Activated CD4-positive, CD25-positive, alpha-beta regulatory T cell treated with anti-CD3 and anti-CD28 coated beads, Interleukin-2, amount 50 U/mL, for 16 hours (primary cell): ENCODE measurements around the gene ADAP1.
A peak's percentile ranks its signal among the peaks of the same experiment; 100 is the strongest.
"Not testable (repeated sequence)": the region's sequence is repeated elsewhere in the genome, so short reads cannot be mapped to it uniquely, and the experiment has no call there.

Experiments
- DNase-seq: peaks from one replicate; pipeline ENCODE4 v3.0.0-alpha.2; 2020; ENCODE audit warnings: low read depth, low spot score

Gene ADAP1

GRCh38 chr7:954330-955238, at the start of gene ADAP1:
ADAP1 (minus strand) TSS chr7:954680; CDS start chr7:954477, 203 bp downstream.
- DNase-seq = no peak

DNA sequence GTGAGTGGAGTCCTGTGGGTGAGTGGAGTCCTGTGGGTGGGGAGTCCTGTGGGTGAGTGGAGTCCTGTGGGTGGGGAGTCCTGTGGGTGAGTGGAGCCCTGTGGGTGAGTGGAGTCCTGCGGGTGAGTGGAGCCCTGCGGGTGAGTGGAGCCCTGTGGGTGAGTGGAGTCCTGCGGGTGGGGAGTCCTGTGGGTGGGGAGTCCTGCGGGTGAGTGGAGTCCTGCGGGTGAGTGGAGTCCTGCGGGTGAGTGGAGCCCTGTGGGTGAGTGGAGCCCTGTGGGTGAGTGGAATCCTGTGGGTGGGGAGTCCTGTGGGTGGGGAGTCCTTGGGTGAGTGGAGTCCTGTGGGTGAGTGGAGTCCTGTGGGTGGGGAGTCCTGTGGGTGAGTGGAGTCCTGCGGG, 48.0 kb upstream of the ADAP1 start:
- DNase-seq = not testable (repeated sequence)

GRCh38 chr7:1002026-1002425, 47.5 kb upstream of the ADAP1 start:
- not testable (repeated sequence) for DNase-seq

DNA sequence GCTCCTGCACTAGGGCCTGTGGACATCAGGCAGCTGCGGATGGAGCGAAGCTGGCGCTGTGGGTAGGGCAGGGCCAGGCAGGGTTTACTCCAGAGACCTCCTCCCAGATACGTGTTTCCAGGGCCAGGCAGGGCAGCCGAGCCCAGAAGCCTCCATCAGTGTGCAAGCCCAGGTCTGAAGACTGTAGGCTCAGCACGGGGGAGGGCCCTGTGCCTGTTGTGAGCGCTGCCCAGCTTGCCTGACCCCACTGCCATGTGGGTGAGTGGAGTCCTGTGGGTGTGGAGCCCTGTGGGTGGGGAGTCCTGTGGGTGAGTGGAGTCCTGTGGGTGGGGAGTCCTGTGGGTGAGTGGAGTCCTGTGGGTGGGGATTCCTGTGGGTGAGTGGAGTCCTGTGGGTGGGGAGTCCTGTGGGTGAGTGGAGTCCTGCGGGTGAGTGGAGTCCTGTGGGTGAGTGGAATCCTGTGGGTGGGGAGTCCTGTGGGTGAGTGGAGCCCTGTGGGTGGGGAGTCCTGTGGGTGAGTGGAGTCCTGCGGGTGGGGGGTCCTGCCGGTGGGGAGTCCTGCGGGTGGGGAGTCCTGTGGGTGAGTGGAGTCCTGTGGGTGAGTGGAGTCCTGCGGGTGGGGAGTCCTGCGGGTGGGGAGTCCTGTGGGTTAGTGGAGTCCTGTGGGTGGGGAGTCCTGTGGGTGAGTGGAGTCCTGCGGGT, 46.7 kb upstream of the ADAP1 start:
- not testable (repeated sequence) for DNase-seq

GRCh38 chr7:999941-1000935, 45.8 kb upstream of the ADAP1 start:
- no peak for DNase-seq

DNA sequence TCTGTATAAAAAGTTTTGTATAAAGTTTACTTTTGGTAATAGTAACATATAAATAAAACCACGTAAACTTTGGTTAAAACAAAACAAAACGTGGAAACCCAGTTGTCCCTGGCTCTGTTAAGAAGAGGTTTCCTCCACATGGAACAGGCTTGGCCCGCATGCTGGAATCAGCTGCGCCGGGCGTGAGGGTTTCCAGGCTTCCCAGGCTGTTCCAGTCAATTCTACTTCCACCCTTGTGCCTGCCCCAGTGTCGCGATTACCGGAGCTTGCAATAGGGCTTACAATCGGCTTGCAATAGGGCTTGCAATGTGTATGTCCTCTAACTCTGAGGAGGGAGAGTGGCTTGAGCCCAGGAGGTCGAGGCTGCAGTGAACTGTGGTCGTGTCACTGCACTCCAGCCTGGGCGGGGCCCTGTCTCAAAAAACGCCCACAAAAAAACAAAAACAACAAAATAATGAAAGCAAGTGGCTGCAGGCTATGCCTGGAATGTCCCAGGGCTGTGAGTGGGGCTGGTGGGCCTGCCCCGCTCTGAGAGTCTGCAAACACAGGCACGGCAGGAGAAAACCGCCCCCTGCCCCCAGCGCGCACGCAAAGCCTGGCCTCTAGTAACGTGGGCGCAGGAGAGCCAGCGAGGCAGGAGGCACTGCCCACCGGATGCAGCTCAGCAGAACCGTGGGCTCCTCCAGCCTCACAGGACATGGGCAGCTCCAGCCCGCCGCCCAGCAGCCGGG, 44.8 kb upstream of the ADAP1 start:
- DNase-seq = no peak

DNA sequence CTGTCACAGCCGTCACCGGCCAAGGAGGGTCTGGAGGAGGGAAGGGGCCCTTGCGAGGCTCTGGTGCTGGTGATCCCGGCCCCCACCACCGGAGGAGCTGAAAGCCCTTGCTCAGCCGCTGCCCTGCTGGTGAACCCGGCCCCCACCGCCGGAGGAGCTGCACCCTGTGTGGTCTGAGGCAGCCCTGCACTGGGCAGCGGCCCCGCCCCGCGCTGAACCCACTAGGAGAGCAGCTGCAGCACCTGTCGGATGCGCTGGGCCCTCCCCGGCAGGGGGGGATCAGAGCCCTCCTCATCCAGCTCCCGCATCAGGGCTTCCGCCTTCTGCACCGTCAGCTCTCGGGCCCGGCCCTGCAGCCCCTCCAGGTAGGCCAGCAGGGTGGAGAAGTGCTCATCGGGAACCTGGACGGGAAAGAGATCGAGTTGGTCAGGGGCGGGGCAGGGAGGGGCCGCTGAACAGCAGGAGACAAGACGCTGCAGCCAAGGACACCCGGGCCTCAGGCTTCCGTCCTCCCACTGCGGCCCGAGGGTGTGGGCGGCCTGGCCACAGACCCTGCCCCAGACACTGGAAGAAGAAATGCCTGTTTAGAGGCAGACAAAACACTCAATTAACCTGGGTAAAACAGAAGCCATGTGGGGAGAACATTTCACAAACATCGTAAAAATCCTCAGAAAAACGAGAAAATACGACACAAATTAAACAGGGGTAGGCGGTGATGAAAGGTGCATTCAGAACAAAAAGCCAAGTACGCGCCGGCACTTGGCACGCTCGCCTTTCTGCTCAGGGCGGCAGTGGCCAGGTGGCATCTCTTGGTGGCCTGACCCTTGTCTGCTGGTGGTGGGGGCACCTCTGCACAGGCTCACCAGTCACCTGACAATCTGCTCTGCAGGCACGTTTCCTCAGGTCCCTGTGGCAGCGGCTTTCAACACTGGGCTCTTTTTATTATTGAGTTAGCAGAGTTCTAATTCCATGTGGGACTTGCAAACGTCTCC, 43.2 kb upstream of the ADAP1 start:
- DNase-seq = no peak

- no peak for DNase-seq
Measured at GRCh38 chr7:996079-996872, 41.8 kb upstream of the ADAP1 start.

DNA sequence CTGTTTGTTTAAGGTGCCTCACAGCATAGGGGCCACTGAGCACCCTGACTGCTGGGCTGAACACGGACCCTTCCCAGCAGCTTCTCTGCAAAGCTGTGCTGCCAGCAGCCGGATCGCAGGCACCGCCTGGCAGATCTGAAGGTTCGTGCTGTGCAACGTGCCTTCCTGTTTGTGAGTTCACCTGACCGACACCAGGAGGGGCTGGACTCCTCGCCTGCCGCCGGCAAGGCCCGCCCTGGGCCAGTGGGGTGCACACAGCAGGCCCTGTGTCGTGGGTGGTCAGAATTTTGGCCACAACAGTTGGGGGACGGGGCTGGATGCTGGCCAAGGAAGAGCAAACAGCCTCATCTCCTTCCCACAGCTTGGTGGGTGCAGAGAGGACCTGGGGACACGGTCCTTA, 41.1 kb upstream of the ADAP1 start:
- no peak for DNase-seq

GRCh38 chr7:994592-995308, 40.3 kb upstream of the ADAP1 start:
- no peak for DNase-seq

DNA sequence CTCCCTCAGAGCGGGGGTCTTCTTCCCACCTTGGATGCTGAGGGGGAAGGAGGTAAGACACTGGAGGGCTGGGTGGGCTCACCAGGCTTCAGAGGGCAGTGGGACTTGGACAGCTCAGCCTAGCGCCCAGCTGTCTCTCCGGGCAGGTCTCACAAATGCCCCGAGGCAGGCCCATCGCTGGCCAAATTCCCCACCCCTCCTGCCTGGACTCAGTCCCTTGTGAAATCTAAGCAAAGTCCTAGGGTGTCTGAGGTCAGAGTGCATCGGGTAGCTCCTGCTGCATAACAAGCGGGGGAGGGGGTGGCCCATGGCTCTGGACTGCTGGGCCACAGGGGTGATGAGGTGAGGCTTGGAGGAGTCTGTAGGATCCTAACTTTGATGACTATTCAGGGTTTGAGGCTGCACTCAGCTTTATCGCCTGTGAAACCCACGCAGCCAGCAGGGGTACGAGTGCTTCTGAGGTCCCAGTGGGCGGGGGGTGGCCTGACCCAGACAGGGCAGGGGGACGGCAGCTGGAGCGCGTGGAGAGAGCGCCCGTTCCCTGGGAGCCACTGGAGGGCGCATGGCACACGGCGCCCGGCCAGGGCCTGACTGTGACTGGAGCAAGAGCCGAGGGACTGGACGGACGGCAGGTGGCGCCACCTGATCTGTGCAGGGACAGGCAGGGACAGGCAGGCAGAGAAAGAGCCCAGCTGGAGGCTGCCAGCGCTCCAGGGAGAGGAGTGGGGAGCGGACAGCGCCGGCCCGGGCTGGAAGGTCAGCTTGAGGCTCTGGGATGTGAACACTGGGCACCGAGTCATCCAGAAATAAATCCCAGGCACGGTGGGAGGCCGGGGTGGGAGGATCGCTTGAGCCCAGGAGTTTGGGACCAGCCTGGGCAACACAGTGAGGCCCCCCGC, 38.5 kb upstream of the ADAP1 start:
- DNase-seq = peak; percentile 85

GRCh38 chr7:991729-992656, 37.5 kb upstream of the ADAP1 start:
- DNase-seq = no peak

GRCh38 chr7:990933-991728, 36.7 kb upstream of the ADAP1 start:
- no peak for DNase-seq

- DNase-seq = no peak
Measured at GRCh38 chr7:990352-990932, 36.0 kb upstream of the ADAP1 start.
